Fibroblast of pulmonary artery (primary cell): ENCODE data around the gene NEDD1.

Experiments used
- DNase-seq: peaks from one replicate; pipeline ENCODE4 v3.0.0-alpha.2; 2010; ENCODE audit warnings: low read depth
- H3K4me3 ChIP-seq: replicated peaks from 2 replicates; pipeline ENCODE4 v1.5.1; 2011; ENCODE audit warnings: low read depth, mild to moderate bottlenecking, control low read depth, low read length, moderate library complexity
- TF ChIP-seq, protein P1 (sequence below): IDR thresholded peaks from 2 replicates; pipeline ENCODE4 v1.5.1; 2011; ENCODE audit warnings: mild to moderate bottlenecking, control low read depth, low read length, inconsistent platforms; ENCODE audit errors: missing control alignments

Gene NEDD1

DNA sequence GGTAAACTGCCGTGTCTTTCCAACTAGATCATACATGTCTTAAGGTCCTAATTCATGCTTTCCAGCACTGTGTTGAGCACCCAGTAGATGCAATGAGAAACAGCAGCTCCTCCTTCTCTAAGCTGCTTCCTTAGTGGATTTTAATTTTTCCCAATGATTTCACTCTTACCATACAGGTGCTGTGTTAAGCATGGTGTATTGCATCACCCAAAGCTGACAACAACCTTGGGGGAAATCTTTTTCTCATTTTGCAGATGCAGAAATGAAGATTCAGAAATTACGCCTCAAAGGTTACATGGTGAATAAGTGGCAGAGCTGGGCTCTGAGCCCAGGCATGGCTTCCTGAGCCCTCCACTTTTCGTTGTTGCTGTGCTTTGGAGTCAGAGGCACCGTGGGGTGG lies 75.6 kb downstream of the NEDD1 start:
- H3K4me3 ChIP-seq: no peak overlapping the region
- TF ChIP-seq, protein P1, sequence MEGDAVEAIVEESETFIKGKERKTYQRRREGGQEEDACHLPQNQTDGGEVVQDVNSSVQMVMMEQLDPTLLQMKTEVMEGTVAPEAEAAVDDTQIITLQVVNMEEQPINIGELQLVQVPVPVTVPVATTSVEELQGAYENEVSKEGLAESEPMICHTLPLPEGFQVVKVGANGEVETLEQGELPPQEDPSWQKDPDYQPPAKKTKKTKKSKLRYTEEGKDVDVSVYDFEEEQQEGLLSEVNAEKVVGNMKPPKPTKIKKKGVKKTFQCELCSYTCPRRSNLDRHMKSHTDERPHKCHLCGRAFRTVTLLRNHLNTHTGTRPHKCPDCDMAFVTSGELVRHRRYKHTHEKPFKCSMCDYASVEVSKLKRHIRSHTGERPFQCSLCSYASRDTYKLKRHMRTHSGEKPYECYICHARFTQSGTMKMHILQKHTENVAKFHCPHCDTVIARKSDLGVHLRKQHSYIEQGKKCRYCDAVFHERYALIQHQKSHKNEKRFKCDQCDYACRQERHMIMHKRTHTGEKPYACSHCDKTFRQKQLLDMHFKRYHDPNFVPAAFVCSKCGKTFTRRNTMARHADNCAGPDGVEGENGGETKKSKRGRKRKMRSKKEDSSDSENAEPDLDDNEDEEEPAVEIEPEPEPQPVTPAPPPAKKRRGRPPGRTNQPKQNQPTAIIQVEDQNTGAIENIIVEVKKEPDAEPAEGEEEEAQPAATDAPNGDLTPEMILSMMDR: no peak
- no peak for DNase-seq

DNA sequence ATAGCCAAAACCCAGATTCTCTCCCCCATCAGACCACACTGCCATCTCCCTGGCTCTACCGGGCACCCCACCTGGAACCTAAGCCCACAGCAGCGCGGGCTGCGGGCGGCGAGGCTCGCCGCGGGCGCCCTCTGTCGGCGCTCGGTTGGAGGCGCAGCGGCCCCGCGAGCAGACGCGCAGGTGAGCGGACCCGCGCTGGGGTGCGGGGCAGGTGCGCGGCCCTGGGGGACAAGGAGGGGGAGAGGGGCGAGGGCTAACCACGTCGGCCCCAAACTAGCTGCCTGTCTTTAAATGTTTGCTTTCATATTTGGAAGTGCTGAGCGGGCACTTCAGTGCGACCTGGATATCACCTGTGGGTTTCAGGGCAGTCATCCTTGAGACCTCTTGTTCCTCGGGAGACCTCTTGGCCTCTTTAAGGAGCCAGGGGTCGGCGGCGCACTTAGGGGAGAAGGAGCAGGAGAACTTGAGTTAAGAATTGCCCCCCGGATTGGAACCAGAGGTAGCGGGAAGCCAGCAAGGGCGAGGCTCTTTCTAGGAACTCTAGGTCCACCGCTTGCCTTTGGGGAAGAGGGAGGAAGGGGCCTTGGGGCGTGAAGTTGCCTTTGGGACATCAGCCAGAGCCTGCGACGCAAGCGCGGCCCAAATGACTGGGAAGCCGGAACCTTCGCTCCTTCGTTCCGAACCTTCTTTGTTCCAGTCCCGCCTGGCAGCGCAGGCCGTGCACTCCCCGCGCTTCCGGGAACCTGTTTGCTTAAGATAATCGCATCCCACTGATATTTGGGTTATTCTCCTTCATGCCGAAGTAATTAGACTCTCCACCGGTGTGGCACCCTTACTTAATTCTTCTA lies 78.7 kb downstream of the NEDD1 start:
- no peak for DNase-seq
- H3K4me3 ChIP-seq: peak overlapping the region; percentile 52
- TF ChIP-seq, protein P1: peak; percentile 30

DNA sequence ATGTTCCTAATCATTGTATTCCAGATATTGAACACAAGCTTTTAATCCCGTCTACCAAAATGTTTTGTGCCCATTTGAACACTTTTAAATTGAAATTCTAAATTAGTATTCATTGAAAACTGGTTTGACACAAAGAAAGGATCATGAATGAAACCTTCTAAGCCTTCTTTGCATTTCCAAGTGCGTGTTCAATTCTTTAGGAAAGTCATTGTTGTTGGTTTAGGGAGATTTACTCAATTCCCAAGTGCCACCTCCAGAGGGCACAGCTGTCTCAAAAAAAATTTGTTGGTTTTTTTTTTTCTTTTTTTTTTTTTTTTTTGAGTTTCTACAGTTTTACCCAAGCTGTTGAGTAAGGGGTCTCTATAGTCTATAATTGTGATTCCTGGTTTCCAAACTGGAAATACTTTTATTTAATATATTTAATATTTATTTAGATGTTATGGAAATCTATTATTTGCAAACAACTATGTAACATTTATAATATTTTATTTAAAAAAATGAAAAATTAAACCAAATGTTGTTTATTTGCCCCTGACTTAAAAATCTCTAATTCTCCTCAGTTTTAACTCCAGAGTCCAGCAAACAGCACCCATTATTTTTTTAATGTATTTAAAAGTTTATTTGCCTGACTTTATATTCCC lies 79.9 kb downstream of the NEDD1 start:
- DNase-seq: peak; percentile 50
- TF ChIP-seq, protein P1: peak; percentile 60
- no peak overlapping the region for H3K4me3 ChIP-seq

DNA sequence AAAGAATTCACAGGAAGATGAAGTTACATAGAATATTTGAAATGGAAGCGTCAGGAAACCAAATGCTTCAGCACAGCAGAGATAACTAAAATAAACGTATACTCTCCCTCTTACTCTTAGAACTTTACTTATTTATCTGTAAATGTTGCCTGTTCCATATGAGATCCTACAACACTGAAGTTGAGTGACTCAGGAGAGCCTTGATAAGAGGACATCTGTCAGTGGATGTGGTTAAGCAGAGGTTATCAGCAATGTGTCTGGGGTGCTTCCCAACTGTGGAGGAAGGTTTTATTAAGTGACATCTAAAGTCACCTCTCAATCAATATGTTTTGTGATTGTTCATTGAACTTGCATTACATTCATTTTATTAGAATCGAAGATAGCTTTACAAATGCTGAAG lies 81.9 kb downstream of the NEDD1 start:
- no peak overlapping the region for H3K4me3 ChIP-seq
- TF ChIP-seq, protein P1: no peak
- DNase-seq: no peak

DNA sequence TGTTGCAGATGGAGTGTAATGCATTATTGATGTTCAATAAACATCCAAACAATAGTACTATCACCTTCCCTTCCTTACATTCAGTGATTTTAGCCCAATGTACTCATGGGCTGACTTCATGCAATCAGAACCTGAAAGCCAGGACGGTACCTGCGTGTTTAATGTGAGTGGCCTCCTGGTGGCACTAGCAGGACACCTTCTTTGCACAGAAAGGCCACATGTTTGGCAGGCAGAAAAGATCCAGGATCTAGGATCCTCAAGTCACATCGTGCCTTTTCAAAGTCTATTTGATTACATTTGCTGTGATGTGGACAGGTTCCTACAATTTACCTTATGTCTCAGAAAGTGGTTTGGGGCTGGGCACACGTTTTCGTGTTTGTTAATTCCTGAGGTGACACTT lies 82.9 kb downstream of the NEDD1 start:
- DNase-seq: peak; percentile 10
- TF ChIP-seq, protein P1: no peak
- no peak overlapping the region for H3K4me3 ChIP-seq

DNA sequence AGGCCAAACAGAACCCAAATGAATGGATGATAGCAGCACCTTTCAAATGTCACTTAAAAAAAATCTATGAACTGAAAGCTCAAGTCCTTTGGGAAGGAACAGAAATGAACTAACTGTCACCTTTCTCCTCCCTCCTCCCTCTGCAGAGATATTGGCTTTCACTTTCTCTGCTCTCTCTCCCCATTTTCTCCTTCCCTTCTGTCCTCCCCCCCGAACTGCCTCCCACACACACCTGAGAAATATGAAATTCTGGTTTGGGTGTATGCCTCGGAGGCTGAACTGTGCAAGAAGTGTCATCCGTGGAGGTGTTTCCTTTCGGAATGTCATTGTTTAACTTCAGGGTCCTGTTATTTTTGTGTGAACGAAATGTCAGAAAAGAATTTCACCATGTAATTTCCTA lies 87.8 kb downstream of the NEDD1 start:
- H3K4me3 ChIP-seq: no peak overlapping the region
- no peak for DNase-seq
- TF ChIP-seq, protein P1: no peak

DNA sequence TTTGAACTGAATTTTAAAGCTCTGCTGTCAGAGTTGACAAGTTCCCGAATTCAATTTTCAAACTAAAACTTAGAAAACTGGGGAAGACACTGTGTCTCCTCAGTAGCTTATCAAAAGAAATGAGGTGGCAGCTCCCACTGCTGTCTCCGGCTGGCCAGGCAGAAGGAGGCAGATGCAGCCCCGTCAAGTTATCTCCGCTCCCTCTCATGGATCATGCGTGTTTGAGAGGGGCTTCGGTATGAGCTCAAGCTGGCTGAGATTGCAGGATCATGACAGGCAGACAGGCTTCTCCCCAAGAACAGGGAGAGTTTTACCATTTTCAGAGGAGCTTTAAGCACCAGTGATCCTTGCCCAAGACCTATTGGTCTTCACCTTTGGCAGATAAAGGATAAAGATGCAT lies 88.8 kb downstream of the NEDD1 start:
- no peak overlapping the region for H3K4me3 ChIP-seq
- no peak for DNase-seq
- TF ChIP-seq, protein P1: no peak
